CD14-positive monocyte (primary cell): Measurements from ENCODE around the gene PLXNB3. TPM values are rescaled to one million over a fixed set of nuclear protein-coding genes. Genes with fewer than 3 reads are reported as not detected.

Experiments
- DNase-seq, 3 donors: peaks; one replicate each; pipeline ENCODE4 v3.0.0-alpha.2; 2011 to 2022
- H2AFZ ChIP-seq: 2 replicates; pipeline ENCODE4 v1.6.0; 2012; ENCODE audit warnings: mild to moderate bottlenecking, low read depth, low read length, inconsistent platforms; ENCODE audit not compliant: insufficient read depth, poor library complexity, severe bottlenecking
- H3K27ac ChIP-seq, 2 donors: 1 replicate in 1 of 2; 2 replicates in 1 of 2; pipeline ENCODE4 v1.5.1; 2012 to 2013; ENCODE audit warnings: low read length in 2 of 2, control low read depth in 1 of 2, inconsistent platforms in 1 of 2, low read depth in 1 of 2, mild to moderate bottlenecking in 1 of 2
- H3K27me3 ChIP-seq, 2 donors: one replicate each; pipeline versions ENCODE4 v1.6.0 to v1.6.1; 2011 to 2013; ENCODE audit warnings: low read length in 2 of 2; ENCODE audit not compliant: control insufficient read depth in 2 of 2, insufficient read depth in 2 of 2
- H3K36me3 ChIP-seq, 2 donors: replicated peaks in 1 of 2; 1 replicate in 1 of 2; 2 replicates in 1 of 2; pipeline versions ENCODE4 v1.5.1 to v1.6.1; 2012 to 2013; ENCODE audit warnings: low read length in 2 of 2, control low read depth in 1 of 2, inconsistent platforms in 1 of 2, mild to moderate bottlenecking in 1 of 2; ENCODE audit not compliant: insufficient read depth in 2 of 2, control insufficient read depth in 1 of 2
- H3K4me1 ChIP-seq, 2 donors: 1 replicate in 1 of 2; 2 replicates in 1 of 2; pipeline versions ENCODE4 v1.5.1 to v1.6.1; 2012 to 2013; ENCODE audit warnings: low read length in 2 of 2, control low read depth in 1 of 2, inconsistent platforms in 1 of 2, mild to moderate bottlenecking in 1 of 2, moderate library complexity in 1 of 2; ENCODE audit not compliant: insufficient read depth in 2 of 2, control insufficient read depth in 1 of 2
- H3K4me2 ChIP-seq: replicated peaks from 2 replicates; pipeline ENCODE3; 2012; ENCODE audit warnings: low read length, moderate library complexity, mild to moderate bottlenecking; ENCODE audit not compliant: poor library complexity, severe bottlenecking; ENCODE audit errors: extremely low read depth
- H3K4me3 ChIP-seq, 3 experiments: fragments of 200-600 bp in 1 of 3; sonication (generic) in 1 of 3; replicated peaks in 1 of 3; 1 replicate in 2 of 3; 2 replicates in 1 of 3; pipeline ENCODE4 v1.5.1; 2011 to 2013; ENCODE audit warnings: low read length in 3 of 3, mild to moderate bottlenecking in 3 of 3, control low read depth in 2 of 3, low read depth in 2 of 3, inconsistent platforms in 1 of 3, moderate library complexity in 1 of 3
- H3K79me2 ChIP-seq: 2 replicates; pipeline ENCODE4 v1.6.0; 2012; ENCODE audit warnings: mild to moderate bottlenecking, control low read depth, inconsistent platforms, low read length, moderate library complexity; ENCODE audit not compliant: insufficient read depth
- H3K9ac ChIP-seq: 2 replicates; pipeline ENCODE4 v1.6.0; 2017; ENCODE audit warnings: low read length, mild to moderate bottlenecking; ENCODE audit not compliant: insufficient read depth, poor library complexity, severe bottlenecking
- H3K9me3 ChIP-seq, 2 donors: replicated peaks in 1 of 2; 1 replicate in 1 of 2; 2 replicates in 1 of 2; pipeline versions ENCODE4 v1.5.1 to v1.6.1; 2012 to 2013; ENCODE audit warnings: low read length in 2 of 2, control low read depth in 1 of 2; ENCODE audit not compliant: control insufficient read depth in 1 of 2, insufficient read depth in 1 of 2
- H4K20me1 ChIP-seq: 2 replicates; pipeline ENCODE4 v1.6.0; 2012; ENCODE audit warnings: mild to moderate bottlenecking, low read length, control low read depth, moderate library complexity; ENCODE audit not compliant: insufficient read depth
- H3K27ac Mint-ChIP-seq, 7 donors: one replicate each; pipeline ENCODE4 v1.8.0; 2020; ENCODE audit warnings: mild to moderate bottlenecking in 7 of 7, mixed read lengths in 7 of 7, moderate library complexity in 6 of 7, inconsistent platforms in 2 of 7
- H3K27me3 Mint-ChIP-seq, 3 donors: one replicate each; pipeline ENCODE4 v1.8.0; 2021 to 2022; ENCODE audit warnings: low read depth in 3 of 3, mild to moderate bottlenecking in 3 of 3, mixed read lengths in 3 of 3, moderate library complexity in 3 of 3, inconsistent platforms in 1 of 3
- H3K36me3 Mint-ChIP-seq, 2 donors: one replicate each; pipeline ENCODE4 v1.8.0; 2020; ENCODE audit warnings: mixed read lengths in 2 of 2, inconsistent platforms in 1 of 2, mild to moderate bottlenecking in 1 of 2
- H3K4me1 Mint-ChIP-seq: one replicate; pipeline ENCODE4 v1.8.0; 2020; ENCODE audit warnings: mild to moderate bottlenecking, mixed read lengths
- H3K4me3 Mint-ChIP-seq, 2 donors: one replicate each; pipeline ENCODE4 v1.8.0; 2020; ENCODE audit warnings: mild to moderate bottlenecking in 2 of 2, mixed read lengths in 2 of 2, moderate library complexity in 1 of 2
- H3K9me3 Mint-ChIP-seq, 7 donors: one replicate each; pipeline ENCODE4 v1.8.0; 2020 to 2022; ENCODE audit warnings: mixed read lengths in 7 of 7, mild to moderate bottlenecking in 6 of 7, moderate library complexity in 6 of 7, inconsistent platforms in 2 of 7
- CTCF ChIP-seq: fragments of 200-600 bp; IDR thresholded peaks from one replicate; pipeline ENCODE4 v1.8.0; 2022; ENCODE audit warnings: antibody characterized with exemption, mild to moderate bottlenecking
- WGBS: methylation state at CpG from one replicate; pipeline ENCODE4 v1.1.5; 2013; ENCODE audit warnings: missing lambda C conversion rate; ENCODE audit not compliant: insufficient coverage; 5-methylcytosine and 5-hydroxymethylcytosine counted together
- intact Hi-C, 2 donors: fragments of 100-400 bp; cut with micrococcal nuclease; formaldehyde crosslinking; loops; one replicate each; pipeline versions ENCODE4 v1.15.0 to v1.15.1; 2023
- polyA plus RNA-seq, 3 donors: library from polyadenylated mRNA; depleted of rRNA in 1 of 3; unstranded in 2 of 3; stranded (reverse) in 1 of 3; fragments of 300-500 nt in 2 of 3; fragments of >200 nt in 1 of 3; fragmentation: Illumina TruSeq in 2 of 3; gene quantifications; 1 replicate in 2 of 3; 2 replicates in 1 of 3; pipeline ENCODE4 v1.2.3, GENCODE V29; 2012 to 2021

Gene PLXNB3
- polyA plus RNA-seq, 3 donors, result not detected

- peaks cover 12% of the 10 kb centered on the region in 2 donors for H3K36me3 ChIP-seq
- Mint-ChIP-seq H3K27ac (peak overlapping the region in 1 of 7 donors; percentile 58), H3K27me3 (peaks cover 6 to 27% (median 17%) of the 10 kb centered on the region in 3 donors), H3K4me3 (no peak overlapping the region), H3K9me3 (peaks cover 0 to 31% (median 9%) of the 10 kb centered on the region in 7 donors), H3K36me3 (peaks cover 10 to 22% of the 10 kb centered on the region in 2 donors), H3K4me1 (no peaks in the 10 kb centered on the region)
- no peaks in the 10 kb centered on the region for H3K4me1 ChIP-seq
- TF ChIP-seq CTCF, result no peak
- H3K9ac ChIP-seq, result no peak overlapping the region
- H4K20me1 ChIP-seq, result no peaks in the 10 kb centered on the region
- intact Hi-C loops, result no loop called here
- H3K4me3 ChIP-seq, result no peak overlapping the region
- WGBS, result 0% methylated on average over 2 of the region's 14 CpGs
- H3K27me3 ChIP-seq, result no peaks in the 10 kb centered on the region
- DNase-seq, result no peak
- no peak overlapping the region for H2AFZ ChIP-seq
- no peak overlapping the region for H3K27ac ChIP-seq
- H3K79me2 ChIP-seq, result no peaks in the 10 kb centered on the region
- no peaks in the 10 kb centered on the region for H3K9me3 ChIP-seq
- no peak overlapping the region for H3K4me2 ChIP-seq
Observed at GRCh38 chrX:153802513-153803045, 38.5 kb downstream of the PLXNB3 start.

- Histone ChIP-seq H3K4me1 (no peaks in the 10 kb centered on the region), H3K9ac (no peak overlapping the region), H4K20me1 (no peaks in the 10 kb centered on the region), H3K36me3 (peaks cover 3 to 4% of the 10 kb centered on the region in 2 donors), H3K4me3 (no peak overlapping the region), H3K9me3 (no peaks in the 10 kb centered on the region), H3K4me2 (no peak overlapping the region), H3K27ac (no peak overlapping the region), H2AFZ (no peak overlapping the region), H3K79me2 (no peaks in the 10 kb centered on the region), H3K27me3 (no peaks in the 10 kb centered on the region)
- peaks cover 6 to 13% of the 10 kb centered on the region in 2 donors for H3K36me3 Mint-ChIP-seq
- peaks cover 0 to 23% (median 6%) of the 10 kb centered on the region in 7 donors for H3K9me3 Mint-ChIP-seq
- WGBS, result 98% methylated on average over 31 of the region's 87 CpGs
- intact Hi-C loops, result no loop called here
- H3K27me3 Mint-ChIP-seq, result peaks cover 6 to 24% (median 17%) of the 10 kb centered on the region in 3 donors
- no peak for TF ChIP-seq CTCF
- H3K27ac Mint-ChIP-seq, result peak overlapping the region in 1 of 7 donors; percentile 9
- no peak overlapping the region for H3K4me3 Mint-ChIP-seq
- no peaks in the 10 kb centered on the region for H3K4me1 Mint-ChIP-seq
- no peak for DNase-seq
Observed at GRCh38 chrX:153803211-153804099, 39.4 kb downstream of the PLXNB3 start.
